GM23338 (cell line): Measurements from ENCODE around the gene BAIAP2. TPM values are rescaled to one million over a fixed set of nuclear protein-coding genes. Genes with fewer than 3 reads are reported as not detected.

Experiments used
- ATAC-seq: fragments of 200-7000 bp; cut with Tn5 transposase; 3 replicates; pipeline ENCODE4 v1.9.1; 2020
- DNase-seq: peaks from one replicate; pipeline ENCODE4 v3.0.0-alpha.2; 2015; ENCODE audit warnings: low spot score
- H2AFZ ChIP-seq: fragments of 200-600 bp; sonication (generic); 2 replicates; pipeline ENCODE4 v1.8.0; 2016; ENCODE audit warnings: antibody characterized with exemption, mild to moderate bottlenecking, moderate library complexity
- H3F3A ChIP-seq: fragments of 200-600 bp; sonication (generic); replicated peaks from 2 replicates; pipeline ENCODE4 v1.8.0; 2017; ENCODE audit warnings: antibody characterized with exemption, mixed run types, low read depth
- H3K27ac ChIP-seq: fragments of 200-600 bp; sonication (generic); 2 replicates; pipeline ENCODE4 v1.6.1; 2016; ENCODE audit warnings: low read depth
- H3K27me3 ChIP-seq: fragments of 200-600 bp; sonication (generic); 2 replicates; pipeline ENCODE4 v1.8.0; 2016; ENCODE audit warnings: mild to moderate bottlenecking, mixed run types, moderate library complexity; ENCODE audit not compliant: insufficient read depth
- H3K36me3 ChIP-seq: fragments of 200-600 bp; sonication (generic); 2 replicates; pipeline ENCODE4 v1.8.0; 2016; ENCODE audit warnings: mild to moderate bottlenecking; ENCODE audit not compliant: insufficient read depth
- H3K4me1 ChIP-seq: fragments of 200-600 bp; sonication (generic); 2 replicates; pipeline ENCODE4 v1.8.0; 2016; ENCODE audit warnings: mild to moderate bottlenecking, moderate library complexity; ENCODE audit not compliant: insufficient read depth
- H3K4me2 ChIP-seq: fragments of 200-600 bp; sonication (generic); 2 replicates; pipeline ENCODE4 v1.7.1; 2017; ENCODE audit warnings: mixed run types
- H3K4me3 ChIP-seq: fragments of 200-600 bp; sonication (generic); 2 replicates; pipeline ENCODE4 v1.6.1; 2016; ENCODE audit warnings: mixed run types
- H3K79me2 ChIP-seq: fragments of 200-600 bp; sonication (generic); replicated peaks from 2 replicates; pipeline ENCODE4 v1.8.0; 2017; ENCODE audit warnings: mild to moderate bottlenecking; ENCODE audit not compliant: insufficient read depth
- H3K9me2 ChIP-seq: fragments of 200-600 bp; sonication (generic); 2 replicates; pipeline ENCODE4 v1.8.0; 2017; ENCODE audit not compliant: insufficient read depth
- H4K20me1 ChIP-seq: fragments of 200-600 bp; sonication (generic); replicated peaks from 2 replicates; pipeline ENCODE4 v1.8.0; 2017; ENCODE audit warnings: mild to moderate bottlenecking; ENCODE audit not compliant: insufficient read depth
- H3K27ac Mint-ChIP-seq: 2 replicates; pipeline ENCODE4 v1.8.0; 2020; ENCODE audit warnings: inconsistent platforms, mild to moderate bottlenecking, moderate library complexity, mixed read lengths
- H3K27me3 Mint-ChIP-seq: 3 replicates; pipeline ENCODE4 v1.8.0; 2022; ENCODE audit warnings: low read depth, mild to moderate bottlenecking, moderate library complexity, mixed read lengths, inconsistent platforms; ENCODE audit not compliant: insufficient read depth, poor library complexity
- H3K36me3 Mint-ChIP-seq: 3 replicates; pipeline ENCODE4 v1.8.0; 2021; ENCODE audit warnings: low read depth, mild to moderate bottlenecking, inconsistent platforms, moderate library complexity, mixed read lengths
- H3K4me1 Mint-ChIP-seq: 3 replicates; pipeline ENCODE4 v1.8.0; 2020; ENCODE audit warnings: mild to moderate bottlenecking, inconsistent platforms, mixed read lengths
- H3K4me3 Mint-ChIP-seq: 3 replicates; pipeline ENCODE4 v1.8.0; 2021; ENCODE audit warnings: moderate library complexity, mild to moderate bottlenecking, inconsistent platforms, mixed read lengths
- H3K9me3 Mint-ChIP-seq: 3 replicates; pipeline ENCODE4 v1.8.0; 2020; ENCODE audit warnings: moderate library complexity, mild to moderate bottlenecking, inconsistent platforms, mixed read lengths
- NANOG ChIP-seq: IDR thresholded peaks from 2 replicates; pipeline ENCODE4 v1.6.1; 2016; ENCODE audit warnings: antibody characterized with exemption, borderline replicate concordance
- POLR2AphosphoS5 ChIP-seq: IDR thresholded peaks from 2 replicates; pipeline ENCODE4 v1.6.1; 2016; ENCODE audit warnings: antibody characterized with exemption, low read depth
- ZNF114 ChIP-seq: fragments of 250-450 bp; sonication (Bioruptor Pico); IDR thresholded peaks from 2 replicates; pipeline ENCODE4 v1.5.0; 2020; ENCODE audit warnings: mild to moderate bottlenecking, moderate library complexity
- polyA plus RNA-seq: library from polyadenylated mRNA; unstranded; fragments of >200 nt; fragmentation: Nextera tagmentation; extraction: Ambion mirVana; gene quantifications from 2 replicates; pipeline ENCODE4 v1.2.1, GENCODE V29; 2016
- total RNA-seq: library from RNA; depleted of rRNA; stranded (reverse); fragments of >200 nt; shearing (Covaris generic); gene quantifications from 2 replicates; pipeline ENCODE4 v1.2.3, GENCODE V29; 2014
- TF ChIP-seq, protein P1 (sequence below): fragments of 250-450 bp; sonication (Bioruptor Pico); IDR thresholded peaks from 2 replicates; pipeline ENCODE4 v1.5.0; 2020; ENCODE audit warnings: mild to moderate bottlenecking, moderate library complexity
- TF ChIP-seq, protein P2 (sequence below): IDR thresholded peaks from one replicate; pipeline ENCODE4 v1.6.1; 2018; ENCODE audit warnings: antibody characterized with exemption; ENCODE audit not compliant: unreplicated experiment

Gene BAIAP2
- total and polyA plus RNA-seq, 2 experiments from 2014 or later, result 21.7 to 22.7 TPM

DNA sequence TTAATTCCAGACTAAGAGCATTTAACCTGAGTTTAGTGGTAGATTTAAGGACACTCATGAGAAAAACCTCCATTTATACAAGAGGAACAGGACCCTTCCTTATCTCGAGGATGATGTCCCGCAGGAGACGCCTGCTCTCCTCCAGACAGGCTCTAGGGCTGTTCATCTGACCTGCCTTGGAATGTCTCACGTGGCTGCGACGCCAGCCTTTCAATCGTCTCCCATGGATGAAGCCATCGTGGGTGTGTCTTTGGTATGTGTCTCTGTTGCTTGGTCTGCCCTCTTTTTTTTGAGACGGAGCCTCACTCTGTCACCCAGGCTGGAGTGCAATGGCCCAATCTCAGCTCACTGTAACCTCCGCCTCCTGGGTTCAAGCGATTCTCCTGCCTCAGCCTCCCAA, 26.8 kb upstream of the BAIAP2 start (continued):
- TF ChIP-seq, protein P1, sequence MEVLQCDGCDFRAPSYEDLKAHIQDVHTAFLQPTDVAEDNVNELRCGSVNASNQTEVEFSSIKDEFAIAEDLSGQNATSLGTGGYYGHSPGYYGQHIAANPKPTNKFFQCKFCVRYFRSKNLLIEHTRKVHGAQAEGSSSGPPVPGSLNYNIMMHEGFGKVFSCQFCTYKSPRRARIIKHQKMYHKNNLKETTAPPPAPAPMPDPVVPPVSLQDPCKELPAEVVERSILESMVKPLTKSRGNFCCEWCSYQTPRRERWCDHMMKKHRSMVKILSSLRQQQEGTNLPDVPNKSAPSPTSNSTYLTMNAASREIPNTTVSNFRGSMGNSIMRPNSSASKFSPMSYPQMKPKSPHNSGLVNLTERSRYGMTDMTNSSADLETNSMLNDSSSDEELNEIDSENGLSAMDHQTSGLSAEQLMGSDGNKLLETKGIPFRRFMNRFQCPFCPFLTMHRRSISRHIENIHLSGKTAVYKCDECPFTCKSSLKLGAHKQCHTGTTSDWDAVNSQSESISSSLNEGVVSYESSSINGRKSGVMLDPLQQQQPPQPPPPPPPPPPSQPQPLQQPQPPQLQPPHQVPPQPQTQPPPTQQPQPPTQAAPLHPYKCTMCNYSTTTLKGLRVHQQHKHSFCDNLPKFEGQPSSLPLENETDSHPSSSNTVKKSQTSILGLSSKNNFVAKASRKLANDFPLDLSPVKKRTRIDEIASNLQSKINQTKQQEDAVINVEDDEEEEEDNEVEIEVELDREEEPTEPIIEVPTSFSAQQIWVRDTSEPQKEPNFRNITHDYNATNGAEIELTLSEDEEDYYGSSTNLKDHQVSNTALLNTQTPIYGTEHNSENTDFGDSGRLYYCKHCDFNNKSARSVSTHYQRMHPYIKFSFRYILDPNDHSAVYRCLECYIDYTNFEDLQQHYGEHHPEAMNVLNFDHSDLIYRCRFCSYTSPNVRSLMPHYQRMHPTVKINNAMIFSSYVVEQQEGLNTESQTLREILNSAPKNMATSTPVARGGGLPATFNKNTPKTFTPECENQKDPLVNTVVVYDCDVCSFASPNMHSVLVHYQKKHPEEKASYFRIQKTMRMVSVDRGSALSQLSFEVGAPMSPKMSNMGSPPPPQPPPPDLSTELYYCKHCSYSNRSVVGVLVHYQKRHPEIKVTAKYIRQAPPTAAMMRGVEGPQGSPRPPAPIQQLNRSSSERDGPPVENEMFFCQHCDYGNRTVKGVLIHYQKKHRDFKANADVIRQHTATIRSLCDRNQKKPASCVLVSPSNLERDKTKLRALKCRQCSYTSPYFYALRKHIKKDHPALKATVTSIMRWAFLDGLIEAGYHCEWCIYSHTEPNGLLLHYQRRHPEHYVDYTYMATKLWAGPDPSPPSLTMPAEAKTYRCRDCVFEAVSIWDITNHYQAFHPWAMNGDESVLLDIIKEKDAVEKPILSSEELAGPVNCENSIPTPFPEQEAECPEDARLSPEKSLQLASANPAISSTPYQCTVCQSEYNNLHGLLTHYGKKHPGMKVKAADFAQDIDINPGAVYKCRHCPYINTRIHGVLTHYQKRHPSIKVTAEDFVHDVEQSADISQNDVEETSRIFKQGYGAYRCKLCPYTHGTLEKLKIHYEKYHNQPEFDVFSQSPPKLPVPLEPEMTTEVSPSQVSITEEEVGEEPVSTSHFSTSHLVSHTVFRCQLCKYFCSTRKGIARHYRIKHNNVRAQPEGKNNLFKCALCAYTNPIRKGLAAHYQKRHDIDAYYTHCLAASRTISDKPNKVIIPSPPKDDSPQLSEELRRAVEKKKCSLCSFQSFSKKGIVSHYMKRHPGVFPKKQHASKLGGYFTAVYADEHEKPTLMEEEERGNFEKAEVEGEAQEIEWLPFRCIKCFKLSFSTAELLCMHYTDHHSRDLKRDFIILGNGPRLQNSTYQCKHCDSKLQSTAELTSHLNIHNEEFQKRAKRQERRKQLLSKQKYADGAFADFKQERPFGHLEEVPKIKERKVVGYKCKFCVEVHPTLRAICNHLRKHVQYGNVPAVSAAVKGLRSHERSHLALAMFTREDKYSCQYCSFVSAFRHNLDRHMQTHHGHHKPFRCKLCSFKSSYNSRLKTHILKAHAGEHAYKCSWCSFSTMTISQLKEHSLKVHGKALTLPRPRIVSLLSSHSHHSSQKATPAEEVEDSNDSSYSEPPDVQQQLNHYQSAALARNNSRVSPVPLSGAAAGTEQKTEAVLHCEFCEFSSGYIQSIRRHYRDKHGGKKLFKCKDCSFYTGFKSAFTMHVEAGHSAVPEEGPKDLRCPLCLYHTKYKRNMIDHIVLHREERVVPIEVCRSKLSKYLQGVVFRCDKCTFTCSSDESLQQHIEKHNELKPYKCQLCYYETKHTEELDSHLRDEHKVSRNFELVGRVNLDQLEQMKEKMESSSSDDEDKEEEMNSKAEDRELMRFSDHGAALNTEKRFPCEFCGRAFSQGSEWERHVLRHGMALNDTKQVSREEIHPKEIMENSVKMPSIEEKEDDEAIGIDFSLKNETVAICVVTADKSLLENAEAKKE (CRISPR knock-in tag), result no peak
- TF ChIP-seq ZNF114 (CRISPR knock-in tag), result no peak
- TF ChIP-seq, protein P2, sequence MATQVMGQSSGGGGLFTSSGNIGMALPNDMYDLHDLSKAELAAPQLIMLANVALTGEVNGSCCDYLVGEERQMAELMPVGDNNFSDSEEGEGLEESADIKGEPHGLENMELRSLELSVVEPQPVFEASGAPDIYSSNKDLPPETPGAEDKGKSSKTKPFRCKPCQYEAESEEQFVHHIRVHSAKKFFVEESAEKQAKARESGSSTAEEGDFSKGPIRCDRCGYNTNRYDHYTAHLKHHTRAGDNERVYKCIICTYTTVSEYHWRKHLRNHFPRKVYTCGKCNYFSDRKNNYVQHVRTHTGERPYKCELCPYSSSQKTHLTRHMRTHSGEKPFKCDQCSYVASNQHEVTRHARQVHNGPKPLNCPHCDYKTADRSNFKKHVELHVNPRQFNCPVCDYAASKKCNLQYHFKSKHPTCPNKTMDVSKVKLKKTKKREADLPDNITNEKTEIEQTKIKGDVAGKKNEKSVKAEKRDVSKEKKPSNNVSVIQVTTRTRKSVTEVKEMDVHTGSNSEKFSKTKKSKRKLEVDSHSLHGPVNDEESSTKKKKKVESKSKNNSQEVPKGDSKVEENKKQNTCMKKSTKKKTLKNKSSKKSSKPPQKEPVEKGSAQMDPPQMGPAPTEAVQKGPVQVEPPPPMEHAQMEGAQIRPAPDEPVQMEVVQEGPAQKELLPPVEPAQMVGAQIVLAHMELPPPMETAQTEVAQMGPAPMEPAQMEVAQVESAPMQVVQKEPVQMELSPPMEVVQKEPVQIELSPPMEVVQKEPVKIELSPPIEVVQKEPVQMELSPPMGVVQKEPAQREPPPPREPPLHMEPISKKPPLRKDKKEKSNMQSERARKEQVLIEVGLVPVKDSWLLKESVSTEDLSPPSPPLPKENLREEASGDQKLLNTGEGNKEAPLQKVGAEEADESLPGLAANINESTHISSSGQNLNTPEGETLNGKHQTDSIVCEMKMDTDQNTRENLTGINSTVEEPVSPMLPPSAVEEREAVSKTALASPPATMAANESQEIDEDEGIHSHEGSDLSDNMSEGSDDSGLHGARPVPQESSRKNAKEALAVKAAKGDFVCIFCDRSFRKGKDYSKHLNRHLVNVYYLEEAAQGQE, result no peak
- no peak for TF ChIP-seq NANOG
- no peak for TF ChIP-seq POLR2AphosphoS5

DNA sequence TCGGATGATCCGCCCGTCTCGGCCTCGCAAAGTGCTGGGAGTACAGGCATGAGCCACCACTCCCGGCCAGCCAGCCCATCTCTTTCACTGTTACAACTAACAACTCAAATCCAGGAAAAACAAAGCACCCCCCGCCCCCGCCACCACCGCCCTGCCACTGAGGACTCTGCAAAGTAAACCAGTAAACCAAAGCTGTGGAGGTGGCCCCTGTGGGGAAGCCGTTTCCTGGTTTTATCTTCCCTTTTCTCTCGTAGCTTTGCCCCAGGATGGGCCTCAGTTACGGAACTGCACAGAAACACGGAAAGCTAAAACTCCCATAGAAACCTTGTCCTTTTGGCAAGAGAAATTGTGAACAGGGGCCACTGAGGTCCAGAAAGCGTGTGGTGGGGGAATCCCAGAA, 25.8 kb upstream of the BAIAP2 start:
- Mint-ChIP-seq H3K27me3 (peaks cover 42% of the 10 kb centered on the region), H3K9me3 (peaks cover 27% of the 10 kb centered on the region), H3K36me3 (peaks cover 11% of the 10 kb centered on the region), H3K4me3 (no peak overlapping the region), H3K27ac (no peak overlapping the region), H3K4me1 (peaks cover 11% of the 10 kb centered on the region; the same call in 2 of the 3 replicates)
- H3K27ac ChIP-seq, result no peak overlapping the region
- H3K4me2 ChIP-seq, result no peak overlapping the region
- H4K20me1 ChIP-seq, result no peaks in the 10 kb centered on the region
- no peaks in the 10 kb centered on the region for H3K36me3 ChIP-seq
- no peaks in the 10 kb centered on the region for H3K4me1 ChIP-seq
- H3K9me2 ChIP-seq, result no peaks in the 10 kb centered on the region
- no peak overlapping the region for H3K4me3 ChIP-seq
- H3K27me3 ChIP-seq, result peaks cover 28% of the 10 kb centered on the region
- ATAC-seq, result no peak
- no peak for DNase-seq
- no peak overlapping the region; the same call in 1 of the 2 replicates for H2AFZ ChIP-seq
- no peaks in the 10 kb centered on the region for H3K79me2 ChIP-seq
- H3F3A ChIP-seq, result 0 out of 2 replicates have a peak, but pooled peaks cover 2% of the 10 kb centered on the region
- TF ChIP-seq, protein P1 (CRISPR knock-in tag), result no peak
